Measurements from ENCODE around the gene NUTM1. TPM values are rescaled to one million over a fixed set of nuclear protein-coding genes. Genes with fewer than 3 reads are reported as not detected.

Gene NUTM1
- total RNA-seq, result not detected

GRCh38 chr15:34342737-34343575 is at the start of gene NUTM1, which contains the start of gene NOP10:
Gene NUTM1, plus strand, starts transcription at chr15:34343315. Its CDS starts 382 bp downstream, at chr15:34343697.
Gene NOP10, minus strand, starts transcription at chr15:34343136. Its CDS starts 63 bp downstream, at chr15:34343073.
- no peak for TF ChIP-seq CTCF (IDR thresholded peaks at IDR 0.05; ENCODE audit: low read depth)

GRCh38 chr15:34297059-34297458 is 46.1 kb upstream of the NUTM1 start:
- TF ChIP-seq CTCF (IDR thresholded peaks at IDR 0.05; ENCODE audit: low read depth), result no peak

GRCh38 chr15:34301058-34301457 is 42.1 kb upstream of the NUTM1 start:
- TF ChIP-seq CTCF (IDR thresholded peaks at IDR 0.05; ENCODE audit: low read depth), result no peak

- no peak for TF ChIP-seq CTCF (IDR thresholded peaks at IDR 0.05; ENCODE audit: low read depth)
Measured at GRCh38 chr15:34304613-34305012, 38.5 kb upstream of the NUTM1 start.

- TF ChIP-seq CTCF (IDR thresholded peaks at IDR 0.05; ENCODE audit: low read depth), result no peak
Measured at GRCh38 chr15:34311563-34311962, 31.6 kb upstream of the NUTM1 start.

GRCh38 chr15:34314491-34315490 is 28.3 kb upstream of the NUTM1 start:
- no peak for TF ChIP-seq CTCF (IDR thresholded peaks at IDR 0.05; ENCODE audit: low read depth)
